ENCODE results near the gene MTURN.

MTURN gene

DNA sequence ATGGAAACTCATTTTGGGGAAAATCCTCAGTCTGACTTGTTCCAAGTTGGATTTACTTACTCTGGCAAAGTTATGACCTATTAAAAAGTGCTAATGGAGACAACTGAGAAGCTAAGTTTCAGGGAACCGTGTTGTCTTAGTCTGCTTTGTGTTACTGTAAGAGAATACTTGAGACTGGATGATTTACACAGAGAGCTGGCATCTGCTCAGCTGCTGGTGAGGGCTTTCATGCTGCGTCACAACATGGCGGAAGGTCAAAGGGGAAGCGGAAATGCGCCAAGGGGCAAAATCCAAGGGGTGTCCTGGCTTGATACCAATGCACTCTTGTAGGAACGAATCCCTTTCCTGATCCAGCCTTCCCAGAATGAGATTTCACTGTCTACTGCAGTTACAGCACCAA lies 46.4 kb downstream of the MTURN start:
- H2BK12ac ChIP-seq (ENCODE audit: low read length) = no peak overlapping the region
- no peak overlapping the region for H3K23ac ChIP-seq (ENCODE audit: low read depth, low read length, poor library complexity)
- H2AFZ ChIP-seq (ENCODE audit: low read length) = no peak overlapping the region
- no peak overlapping the region for H3K9ac ChIP-seq (ENCODE audit: low read depth, low read length, poor library complexity)
- H3K4me1 ChIP-seq (ENCODE audit: control insufficient read depth in 2 of 2, insufficient read depth in 1 of 2, low read depth in 1 of 2, low read length in 2 of 2) = no peaks in the 10 kb centered on the region
- no peak for DNase-seq (ENCODE audit: low spot score)
- H2BK120ac ChIP-seq (ENCODE audit: low read depth, low read length) = no peak overlapping the region
- no peak overlapping the region for H2AK5ac ChIP-seq (ENCODE audit: low read depth, low read length)
- no peak overlapping the region for H3K4ac ChIP-seq (ENCODE audit: low read length)
- no peaks in the 10 kb centered on the region for H3K79me1 ChIP-seq (ENCODE audit: low read depth, low read length)
- peaks cover 0 to 8% (median 0%) of the 10 kb centered on the region in 3 experiments for H3K27me3 ChIP-seq (ENCODE audit: control insufficient read depth in 3 of 3, insufficient read depth in 3 of 3, low read depth in 1 of 3, low read length in 3 of 3)
- no peak overlapping the region for H3K18ac ChIP-seq (ENCODE audit: low read length)
- H4K8ac ChIP-seq (ENCODE audit: low read depth, low read length) = no peak overlapping the region
- H3K36me3 ChIP-seq (replicated peaks in 1 of 2; ENCODE audit: control insufficient read depth in 2 of 2, insufficient read depth in 2 of 2, low read length in 2 of 2) = no peaks in the 10 kb centered on the region
- H3K14ac ChIP-seq (ENCODE audit: low read length) = no peak overlapping the region
- no peaks in the 10 kb centered on the region for H3K9me3 ChIP-seq (replicated peaks in 1 of 2; ENCODE audit: control insufficient read depth in 2 of 2, insufficient read depth in 1 of 2, low read depth in 1 of 2, low read length in 2 of 2)
- no peak overlapping the region for H2BK5ac ChIP-seq (ENCODE audit: low read length)
- H3K4me3 ChIP-seq (ENCODE audit: low read length in 2 of 2) = no peak overlapping the region
- no peak overlapping the region for H3K27ac ChIP-seq (replicated peaks; ENCODE audit: low read length)
- no peak overlapping the region for H3K4me2 ChIP-seq (ENCODE audit: insufficient read depth, low read length, poor library complexity, severe bottlenecking)
- no peak overlapping the region for H2BK15ac ChIP-seq (ENCODE audit: low read length)
- WGBS, 2 donors (ENCODE audit: extremely low coverage in 2 of 2, insufficient read length in 2 of 2, insufficient replicate concordance in 1 of 2) = no CpG with 5 or more reads among the region's 6 CpGs
- H4K91ac ChIP-seq (ENCODE audit: low read depth, low read length, poor library complexity) = no peak overlapping the region

DNA sequence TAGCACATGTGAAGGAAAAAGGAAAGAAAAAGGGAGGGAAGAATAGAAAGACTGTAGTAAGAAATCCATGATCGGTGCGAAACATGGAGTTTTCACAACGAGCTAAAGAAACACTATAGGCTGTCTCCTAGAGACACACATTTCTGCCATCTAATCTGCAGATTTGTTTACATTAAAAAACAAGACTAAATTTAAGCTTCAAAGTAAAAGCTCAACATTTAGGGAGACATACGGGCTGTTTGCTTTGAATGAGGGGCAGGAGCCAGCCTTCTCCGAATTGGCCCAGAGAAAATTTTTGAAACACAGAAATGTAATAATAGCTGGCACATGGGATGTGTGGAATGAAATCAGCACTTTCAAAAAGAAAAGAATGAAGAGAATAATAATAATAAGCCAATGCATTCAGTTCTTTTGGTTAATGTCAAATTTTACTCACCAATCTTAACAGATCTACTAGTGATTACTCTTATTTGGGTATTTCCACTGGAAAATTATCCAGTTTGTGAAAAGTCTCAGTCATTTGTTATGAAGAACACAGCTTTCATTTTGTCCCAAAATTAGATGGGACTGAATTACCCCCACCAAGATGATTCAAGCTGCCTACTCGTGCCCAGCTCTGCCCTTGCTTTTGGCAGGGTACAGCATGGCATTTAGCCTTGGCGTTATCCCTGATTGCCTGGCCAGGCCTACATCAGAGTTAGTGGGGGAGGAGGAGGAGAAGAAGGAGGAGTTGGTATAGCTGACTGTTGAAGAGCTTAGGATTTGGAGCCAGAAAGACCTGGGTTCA lies 47.1 kb downstream of the MTURN start:
- peaks cover 0 to 3% of the 10 kb centered on the region in 2 donors for H3K9me3 ChIP-seq (replicated peaks in 1 of 2; ENCODE audit: control insufficient read depth in 2 of 2, insufficient read depth in 1 of 2, low read depth in 1 of 2, low read length in 2 of 2)
- DNase-seq (ENCODE audit: low spot score) = no peak
- no peak overlapping the region for H3K14ac ChIP-seq (ENCODE audit: low read length)
- no peak overlapping the region for H2BK120ac ChIP-seq (ENCODE audit: low read depth, low read length)
- H2BK5ac ChIP-seq (ENCODE audit: low read length) = no peak overlapping the region
- H2AK5ac ChIP-seq (ENCODE audit: low read depth, low read length) = no peak overlapping the region
- H3K4me1 ChIP-seq (ENCODE audit: control insufficient read depth in 2 of 2, insufficient read depth in 1 of 2, low read depth in 1 of 2, low read length in 2 of 2) = no peaks in the 10 kb centered on the region
- H3K79me1 ChIP-seq (ENCODE audit: low read depth, low read length) = no peaks in the 10 kb centered on the region
- H3K27ac ChIP-seq (replicated peaks; ENCODE audit: low read length) = no peak overlapping the region
- no peak overlapping the region for H4K91ac ChIP-seq (ENCODE audit: low read depth, low read length, poor library complexity)
- no peak overlapping the region for H3K4ac ChIP-seq (ENCODE audit: low read length)
- H4K8ac ChIP-seq (ENCODE audit: low read depth, low read length) = no peak overlapping the region
- H2BK15ac ChIP-seq (ENCODE audit: low read length) = no peak overlapping the region
- peaks cover 0 to 6% (median 0%) of the 10 kb centered on the region in 3 experiments for H3K27me3 ChIP-seq (ENCODE audit: control insufficient read depth in 3 of 3, insufficient read depth in 3 of 3, low read depth in 1 of 3, low read length in 3 of 3)
- H3K36me3 ChIP-seq (replicated peaks in 1 of 2; ENCODE audit: control insufficient read depth in 2 of 2, insufficient read depth in 2 of 2, low read length in 2 of 2) = no peaks in the 10 kb centered on the region
- H3K9ac ChIP-seq (ENCODE audit: low read depth, low read length, poor library complexity) = no peak overlapping the region
- no peak overlapping the region for H2BK12ac ChIP-seq (ENCODE audit: low read length)
- H3K4me2 ChIP-seq (ENCODE audit: insufficient read depth, low read length, poor library complexity, severe bottlenecking) = no peak overlapping the region
- H2AFZ ChIP-seq (ENCODE audit: low read length) = no peak overlapping the region
- H3K23ac ChIP-seq (ENCODE audit: low read depth, low read length, poor library complexity) = no peak overlapping the region
- H3K18ac ChIP-seq (ENCODE audit: low read length) = no peak overlapping the region
- WGBS, 2 donors (ENCODE audit: extremely low coverage in 2 of 2, insufficient read length in 2 of 2, insufficient replicate concordance in 1 of 2) = no CpG with 5 or more reads among the region's 7 CpGs
- no peak overlapping the region for H3K4me3 ChIP-seq (ENCODE audit: low read length in 2 of 2)

DNA sequence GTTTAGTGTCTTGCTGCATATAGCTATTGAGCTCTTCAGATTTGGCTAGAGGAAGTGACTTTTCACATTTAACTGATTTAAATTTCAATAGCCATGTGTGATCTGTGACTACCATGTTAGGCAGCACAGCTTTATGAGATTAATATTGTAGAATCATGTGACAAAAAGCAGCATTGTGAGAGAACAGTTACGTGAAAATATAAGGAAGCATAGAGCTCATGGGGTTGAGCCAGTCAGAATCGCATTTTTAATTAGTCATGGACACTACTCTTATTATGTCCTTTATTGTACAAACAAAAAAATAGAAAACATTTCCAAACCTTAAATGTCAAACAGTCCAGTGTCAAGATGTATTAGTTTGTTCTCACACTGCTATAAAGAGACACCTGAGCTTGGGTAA lies 48.0 kb downstream of the MTURN start:
- no peak for DNase-seq (ENCODE audit: low spot score)
- no CpG with 5 or more reads among the region's 2 CpGs for WGBS, 2 donors (ENCODE audit: extremely low coverage in 2 of 2, insufficient read length in 2 of 2, insufficient replicate concordance in 1 of 2)
- Histone ChIP-seq H2AFZ (ENCODE audit: low read length) (no peak overlapping the region), H2BK15ac (ENCODE audit: low read length) (no peak overlapping the region), H4K91ac (ENCODE audit: low read depth, low read length, poor library complexity) (no peak overlapping the region), H3K4me3 (ENCODE audit: low read length in 2 of 2) (no peak overlapping the region), H3K4me2 (ENCODE audit: insufficient read depth, low read length, poor library complexity, severe bottlenecking) (no peak overlapping the region), H3K4ac (ENCODE audit: low read length) (no peak overlapping the region), H3K36me3 (replicated peaks in 1 of 2; ENCODE audit: control insufficient read depth in 2 of 2, insufficient read depth in 2 of 2, low read length in 2 of 2) (no peaks in the 10 kb centered on the region), H3K79me1 (ENCODE audit: low read depth, low read length) (no peaks in the 10 kb centered on the region), H2BK12ac (ENCODE audit: low read length) (no peak overlapping the region), H3K23ac (ENCODE audit: low read depth, low read length, poor library complexity) (no peak overlapping the region), H2BK120ac (ENCODE audit: low read depth, low read length) (no peak overlapping the region), H2AK5ac (ENCODE audit: low read depth, low read length) (no peak overlapping the region), H3K9ac (ENCODE audit: low read depth, low read length, poor library complexity) (no peak overlapping the region), H2BK5ac (ENCODE audit: low read length) (no peak overlapping the region), H3K9me3 (replicated peaks in 1 of 2; ENCODE audit: control insufficient read depth in 2 of 2, insufficient read depth in 1 of 2, low read depth in 1 of 2, low read length in 2 of 2) (peaks cover 0 to 6% of the 10 kb centered on the region in 2 donors), H3K18ac (ENCODE audit: low read length) (no peak overlapping the region), H3K27ac (replicated peaks; ENCODE audit: low read length) (no peak overlapping the region), H4K8ac (ENCODE audit: low read depth, low read length) (no peak overlapping the region), H3K27me3 (ENCODE audit: control insufficient read depth in 3 of 3, insufficient read depth in 3 of 3, low read depth in 1 of 3, low read length in 3 of 3) (peaks cover 0 to 6% (median 0%) of the 10 kb centered on the region in 3 experiments), H3K4me1 (ENCODE audit: control insufficient read depth in 2 of 2, insufficient read depth in 1 of 2, low read depth in 1 of 2, low read length in 2 of 2) (no peaks in the 10 kb centered on the region), H3K14ac (ENCODE audit: low read length) (no peak overlapping the region)

DNA sequence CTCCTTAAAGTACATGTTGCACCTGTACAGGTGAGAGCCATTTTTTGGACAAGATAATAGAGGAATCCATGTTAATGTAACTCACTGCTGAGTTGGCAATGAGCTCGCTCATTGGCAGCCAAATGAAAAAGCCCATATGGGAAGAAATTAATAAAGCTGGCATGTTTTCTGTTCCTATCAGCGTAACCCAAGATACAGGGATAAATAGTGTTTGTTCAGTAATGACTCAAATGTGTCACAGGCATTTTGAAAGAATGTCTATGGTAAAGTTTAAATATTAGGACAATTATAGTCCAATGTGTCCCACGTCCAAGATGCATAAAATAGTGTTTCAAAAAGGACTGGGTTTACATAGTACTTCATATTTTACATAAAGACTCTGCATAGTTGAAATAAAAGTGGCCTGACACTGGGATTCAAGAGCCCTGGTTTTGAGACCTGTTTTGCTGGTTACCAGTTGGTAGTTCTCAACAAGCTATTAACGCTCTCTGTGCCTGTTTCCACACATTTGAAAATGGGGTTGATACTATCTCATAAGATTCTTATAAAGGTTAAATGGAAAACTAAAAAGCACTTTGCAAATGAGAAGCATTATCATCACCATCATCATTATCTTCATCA lies 49.1 kb downstream of the MTURN start:
- DNase-seq (ENCODE audit: low spot score) = no peak
- H2AFZ ChIP-seq (ENCODE audit: low read length) = no peak overlapping the region
- H2BK12ac ChIP-seq (ENCODE audit: low read length) = no peak overlapping the region

More for the DNA sequence above, 49.1 kb downstream of the MTURN start:
- Histone ChIP-seq H3K27ac (replicated peaks; ENCODE audit: low read length) (no peak overlapping the region), H3K4ac (ENCODE audit: low read length) (no peak overlapping the region), H2BK15ac (ENCODE audit: low read length) (no peak overlapping the region), H3K4me3 (ENCODE audit: low read length in 2 of 2) (no peak overlapping the region), H3K4me1 (ENCODE audit: control insufficient read depth in 2 of 2, insufficient read depth in 1 of 2, low read depth in 1 of 2, low read length in 2 of 2) (no peaks in the 10 kb centered on the region), H3K23ac (ENCODE audit: low read depth, low read length, poor library complexity) (no peak overlapping the region), H3K36me3 (replicated peaks in 1 of 2; ENCODE audit: control insufficient read depth in 2 of 2, insufficient read depth in 2 of 2, low read length in 2 of 2) (no peaks in the 10 kb centered on the region), H4K8ac (ENCODE audit: low read depth, low read length) (no peak overlapping the region), H3K9me3 (replicated peaks in 1 of 2; ENCODE audit: control insufficient read depth in 2 of 2, insufficient read depth in 1 of 2, low read depth in 1 of 2, low read length in 2 of 2) (peaks cover 0 to 6% of the 10 kb centered on the region in 2 donors), H3K27me3 (ENCODE audit: control insufficient read depth in 3 of 3, insufficient read depth in 3 of 3, low read depth in 1 of 3, low read length in 3 of 3) (peaks cover 0 to 6% (median 0%) of the 10 kb centered on the region in 3 experiments), H3K79me1 (ENCODE audit: low read depth, low read length) (no peaks in the 10 kb centered on the region), H3K4me2 (ENCODE audit: insufficient read depth, low read length, poor library complexity, severe bottlenecking) (no peak overlapping the region), H3K9ac (ENCODE audit: low read depth, low read length, poor library complexity) (no peak overlapping the region), H3K14ac (ENCODE audit: low read length) (no peak overlapping the region), H3K18ac (ENCODE audit: low read length) (no peak overlapping the region), H4K91ac (ENCODE audit: low read depth, low read length, poor library complexity) (no peak overlapping the region), H2AK5ac (ENCODE audit: low read depth, low read length) (no peak overlapping the region), H2BK5ac (ENCODE audit: low read length) (no peak overlapping the region), H2BK120ac (ENCODE audit: low read depth, low read length) (no peak overlapping the region)
- WGBS, 2 donors (ENCODE audit: extremely low coverage in 2 of 2, insufficient read length in 2 of 2, insufficient replicate concordance in 1 of 2) = no CpG with 5 or more reads among the region's 4 CpGs

All from neuronal stem cell (in vitro differentiated cells).